PFSK-1 (cell line): ENCODE results near the gene C1QTNF9.

Experiments used
- FOXP2 ChIP-seq: optimal IDR thresholded peaks from 2 replicates; pipeline ENCODE3; 2011; ENCODE audit warnings: borderline replicate concordance, control low read depth, inconsistent platforms; ENCODE audit not compliant: insufficient read depth; ENCODE audit errors: extremely low read length, extremely low read depth
- POLR2AphosphoS5 ChIP-seq: IDR thresholded peaks from 2 replicates; pipeline ENCODE4 v1.6.1; 2012; ENCODE audit warnings: low read depth, mild to moderate bottlenecking, control low read depth, low read length, moderate library complexity
- REST ChIP-seq, 2 experiments: IDR thresholded peaks; 2 replicates each; pipeline versions ENCODE4 v1.6.1 to v1.8.0; 2011 to 2012; ENCODE audit warnings: low read depth in 2 of 2, low read length in 2 of 2, control low read depth in 1 of 2, inconsistent platforms in 1 of 2, mild to moderate bottlenecking in 1 of 2, moderate library complexity in 1 of 2; ENCODE audit not compliant: insufficient read depth in 1 of 2
- SIN3A ChIP-seq: IDR thresholded peaks from 2 replicates; pipeline ENCODE4 v1.6.1; 2012; ENCODE audit warnings: mild to moderate bottlenecking, low read length, moderate library complexity, borderline replicate concordance; ENCODE audit not compliant: insufficient read depth
- TAF1 ChIP-seq: IDR thresholded peaks from 2 replicates; pipeline ENCODE4 v1.6.1; 2012; ENCODE audit warnings: low read length, control low read depth, borderline replicate concordance; ENCODE audit not compliant: insufficient read depth

The C1QTNF9 gene

GRCh38 chr13:24356837-24357236 lies 47.5 kb downstream of the C1QTNF9 start:
- no peak for TF ChIP-seq TAF1
- TF ChIP-seq SIN3A: no peak
- TF ChIP-seq POLR2AphosphoS5: no peak
- TF ChIP-seq FOXP2: no peak
- no peak for TF ChIP-seq REST (IDR thresholded peaks at IDR 0.05; ENCODE audit: insufficient read depth in 1 of 2, low read depth in 2 of 2, low read length in 2 of 2)

GRCh38 chr13:24357756-24358155 lies 48.4 kb downstream of the C1QTNF9 start:
- TF ChIP-seq TAF1: no peak
- TF ChIP-seq SIN3A: no peak
- no peak for TF ChIP-seq REST (IDR thresholded peaks at IDR 0.05; ENCODE audit: insufficient read depth in 1 of 2, low read depth in 2 of 2, low read length in 2 of 2)
- TF ChIP-seq FOXP2: no peak
- no peak for TF ChIP-seq POLR2AphosphoS5

GRCh38 chr13:24360106-24360505 lies 50.7 kb downstream of the C1QTNF9 start:
- TF ChIP-seq REST (IDR thresholded peaks at IDR 0.05; ENCODE audit: insufficient read depth in 1 of 2, low read depth in 2 of 2, low read length in 2 of 2) (no peak), POLR2AphosphoS5 (no peak), SIN3A (no peak), FOXP2 (no peak), TAF1 (no peak)

- TF ChIP-seq POLR2AphosphoS5 (no peak), SIN3A (no peak), TAF1 (no peak), REST (IDR thresholded peaks at IDR 0.05; ENCODE audit: insufficient read depth in 1 of 2, low read depth in 2 of 2, low read length in 2 of 2) (no peak), FOXP2 (no peak)
These were observed 51.7 kb downstream of the C1QTNF9 start for GRCh38 chr13:24361113-24361512.

- TF ChIP-seq SIN3A: no peak
- TF ChIP-seq REST (IDR thresholded peaks at IDR 0.05; ENCODE audit: insufficient read depth in 1 of 2, low read depth in 2 of 2, low read length in 2 of 2): no peak
These were observed 52.5 kb downstream of the C1QTNF9 start for GRCh38 chr13:24361852-24362366.
